DND-41 (cell line): ENCODE measurements around the gene ABCC3.

Experiments used
- ATAC-seq: fragments of 200-7000 bp; cut with Tn5 transposase; 3 replicates; pipeline ENCODE4 v1.9.1; 2021; ENCODE audit warnings: low read depth; ENCODE audit not compliant: insufficient read depth
- DNase-seq: peaks from one replicate; pipeline ENCODE4 v3.0.0-alpha.2; 2020
- H2AFZ ChIP-seq: 2 replicates; pipeline ENCODE4 v1.6.0; 2012; ENCODE audit warnings: low read depth, low read length
- H3K27ac ChIP-seq: 2 replicates; pipeline ENCODE4 v1.5.1; 2012; ENCODE audit warnings: low read length, inconsistent platforms
- H3K27me3 ChIP-seq: fragments of 200-600 bp; sonication (generic); 2 replicates; pipeline ENCODE4 v1.6.0; 2012; ENCODE audit warnings: low read length, mild to moderate bottlenecking, inconsistent platforms; ENCODE audit not compliant: insufficient read depth, poor library complexity
- H3K36me3 ChIP-seq: 2 replicates; pipeline ENCODE4 v1.5.1; 2012; ENCODE audit warnings: low read length, inconsistent platforms; ENCODE audit not compliant: insufficient read depth
- H3K4me1 ChIP-seq: 2 replicates; pipeline ENCODE4 v1.5.1; 2012; ENCODE audit warnings: mild to moderate bottlenecking, low read length; ENCODE audit not compliant: insufficient read depth
- H3K4me2 ChIP-seq: 2 replicates; pipeline ENCODE4 v1.6.0; 2012; ENCODE audit warnings: mild to moderate bottlenecking, moderate library complexity, low read length, inconsistent platforms; ENCODE audit not compliant: insufficient read depth
- H3K4me3 ChIP-seq, 2 experiments: fragments of 200-600 bp in 1 of 2; shearing (Covaris generic) in 1 of 2; 2 replicates each; pipeline ENCODE4 v1.5.1; 2012 to 2016; ENCODE audit warnings: inconsistent platforms in 2 of 2, low read length in 2 of 2, mild to moderate bottlenecking in 2 of 2, low read depth in 1 of 2, moderate library complexity in 1 of 2
- H3K79me2 ChIP-seq: 2 replicates; pipeline ENCODE4 v1.6.0; 2012; ENCODE audit warnings: low read length, inconsistent platforms; ENCODE audit not compliant: insufficient read depth
- H3K9ac ChIP-seq: 2 replicates; pipeline ENCODE4 v1.6.0; 2012; ENCODE audit warnings: low read depth, mild to moderate bottlenecking, inconsistent platforms, low read length, moderate library complexity
- H3K9me3 ChIP-seq: 2 replicates; pipeline ENCODE4 v1.5.1; 2012; ENCODE audit warnings: low read length, moderate library complexity, mild to moderate bottlenecking, inconsistent platforms; ENCODE audit not compliant: insufficient read depth, severe bottlenecking
- H4K20me1 ChIP-seq: 2 replicates; pipeline ENCODE4 v1.6.0; 2012; ENCODE audit warnings: low read length; ENCODE audit not compliant: insufficient read depth
- CTCF ChIP-seq: IDR thresholded peaks from 2 replicates; pipeline ENCODE4 v1.5.1; 2012; ENCODE audit warnings: borderline replicate concordance, low read length, moderate library complexity, mild to moderate bottlenecking; ENCODE audit not compliant: poor library complexity, severe bottlenecking; ENCODE audit errors: extremely low read depth
- EZH2 ChIP-seq: IDR thresholded peaks from 3 replicates; pipeline ENCODE4 v1.6.1; 2012; ENCODE audit warnings: borderline replicate concordance, low read depth, mild to moderate bottlenecking, moderate library complexity, low read length, inconsistent platforms; ENCODE audit not compliant: severe bottlenecking

ABCC3 gene

GRCh38 chr17:50647187-50647586 lies 12.5 kb downstream of the ABCC3 start:
- Histone ChIP-seq H3K79me2 (no peaks in the 10 kb centered on the region), H3K36me3 (no peaks in the 10 kb centered on the region), H3K4me1 (no peaks in the 10 kb centered on the region), H3K4me2 (no peak overlapping the region), H2AFZ (no peak overlapping the region), H3K9me3 (no peaks in the 10 kb centered on the region), H4K20me1 (no peaks in the 10 kb centered on the region), H3K9ac (no peak overlapping the region), H3K4me3 (no peak overlapping the region), H3K27me3 (peaks cover 6% of the 10 kb centered on the region), H3K27ac (no peak overlapping the region)
- no peak for TF ChIP-seq CTCF
- no peak for TF ChIP-seq EZH2
- ATAC-seq = no peak
- no peak for DNase-seq

DNA sequence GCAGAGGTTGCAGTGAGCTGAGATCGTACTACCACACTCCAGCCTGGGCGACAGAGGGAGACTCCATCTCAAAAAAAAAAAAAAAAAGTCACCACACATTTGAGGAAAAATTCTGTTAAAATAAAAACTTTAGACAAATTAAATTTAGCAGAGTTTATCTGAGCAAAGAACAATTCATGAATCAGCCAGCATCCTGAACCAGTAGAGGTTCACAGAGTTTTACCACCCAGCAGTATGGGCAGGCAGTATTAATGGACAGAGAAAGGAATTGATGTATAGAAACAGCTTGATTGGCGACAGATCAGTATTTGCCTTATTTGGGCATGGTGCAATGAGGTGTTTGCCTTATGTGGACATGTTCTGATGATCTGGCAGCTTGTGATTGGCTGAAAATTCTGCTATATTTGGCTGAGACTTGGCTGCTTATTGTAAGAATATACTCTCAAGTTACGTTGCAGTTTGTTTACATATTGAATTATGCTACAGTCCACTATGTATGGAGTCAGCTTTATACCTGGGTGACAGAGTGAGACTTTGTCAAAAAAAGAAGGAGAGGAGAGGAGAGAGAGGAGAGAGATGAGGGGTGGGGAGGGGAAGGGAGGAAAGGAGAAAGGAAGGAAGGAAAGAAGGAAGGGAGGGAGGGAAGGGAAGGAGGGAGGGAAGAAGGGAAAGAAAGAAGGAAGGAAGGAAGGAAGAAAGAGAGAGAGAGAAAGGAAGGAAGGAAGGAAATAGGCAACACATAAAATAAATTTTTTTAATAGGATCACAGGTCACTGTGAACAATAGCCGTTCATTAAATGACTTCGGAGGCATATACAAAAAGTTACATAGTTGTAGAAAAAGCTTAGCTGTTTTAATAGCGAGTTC lies 14.6 kb downstream of the ABCC3 start:
- H3K79me2 ChIP-seq = no peaks in the 10 kb centered on the region
- H3K4me2 ChIP-seq = no peak overlapping the region
- H3K4me3 ChIP-seq = no peak overlapping the region
- no peak overlapping the region for H2AFZ ChIP-seq
- H3K36me3 ChIP-seq = no peaks in the 10 kb centered on the region
- ATAC-seq = no peak
- H3K9ac ChIP-seq = no peak overlapping the region
- TF ChIP-seq CTCF = no peak
- no peak for TF ChIP-seq EZH2
- H3K4me1 ChIP-seq = no peaks in the 10 kb centered on the region
- DNase-seq = no peak
- H3K27ac ChIP-seq = no peak overlapping the region
- peaks cover 3% of the 10 kb centered on the region for H3K9me3 ChIP-seq
- no peaks in the 10 kb centered on the region for H4K20me1 ChIP-seq
- peaks cover 6% of the 10 kb centered on the region for H3K27me3 ChIP-seq

GRCh38 chr17:50651661-50652060 lies 17.0 kb downstream of the ABCC3 start:
- no peak for ATAC-seq
- no peaks in the 10 kb centered on the region for H3K79me2 ChIP-seq
- TF ChIP-seq CTCF = no peak
- TF ChIP-seq EZH2 = no peak

More at GRCh38 chr17:50651661-50652060, 17.0 kb downstream of the ABCC3 start:
- Histone ChIP-seq H3K9ac (no peak overlapping the region), H3K27me3 (peaks cover 3% of the 10 kb centered on the region), H3K4me1 (no peaks in the 10 kb centered on the region), H3K4me3 (no peak overlapping the region), H3K27ac (no peak overlapping the region), H3K9me3 (peaks cover 3% of the 10 kb centered on the region), H3K36me3 (no peaks in the 10 kb centered on the region), H2AFZ (no peak overlapping the region), H3K4me2 (no peak overlapping the region), H4K20me1 (no peaks in the 10 kb centered on the region)
- DNase-seq = no peak
